Sigmoid colon (tissue), 3 donors: Measurements from ENCODE around the gene MYOF.

Source experiments
- POLR2A ChIP-seq, 2 donors: fragments of 450-650 bp; IDR thresholded peaks; one replicate each; pipeline ENCODE4 v1.6.1; 2016; ENCODE audit warnings: antibody characterized with exemption in 2 of 2, mild to moderate bottlenecking in 2 of 2, moderate library complexity in 2 of 2
- TF ChIP-seq, protein P1 (sequence below), 4 experiments: fragments of 450-650 bp in 3 of 4; fragments of 200-600 bp in 1 of 4; IDR thresholded peaks; one replicate each; pipeline ENCODE4 v1.5.1; 2016 to 2019; ENCODE audit warnings: antibody characterized with exemption in 4 of 4, mild to moderate bottlenecking in 3 of 4, moderate library complexity in 2 of 4

DNA sequence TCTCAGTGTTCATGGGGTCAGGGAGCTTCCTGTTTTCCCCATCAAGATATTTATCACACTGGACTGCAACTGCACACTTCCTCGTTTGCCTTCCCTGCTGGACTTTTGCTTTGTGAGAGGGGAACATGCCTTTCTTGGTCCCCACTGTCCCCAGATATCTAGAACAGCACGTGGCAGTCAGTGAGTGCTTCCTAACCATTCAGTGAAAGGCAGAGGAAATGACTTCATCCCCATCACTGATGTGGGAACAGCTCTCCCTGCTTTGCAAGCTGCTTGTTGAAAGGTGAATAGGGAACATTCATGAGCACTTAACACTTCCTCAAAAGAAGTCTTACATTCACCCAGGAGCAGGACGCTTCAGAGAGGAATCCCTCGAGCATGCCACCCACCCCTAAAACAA is 135.4 kb downstream of the MYOF start:
- TF ChIP-seq, protein P1, sequence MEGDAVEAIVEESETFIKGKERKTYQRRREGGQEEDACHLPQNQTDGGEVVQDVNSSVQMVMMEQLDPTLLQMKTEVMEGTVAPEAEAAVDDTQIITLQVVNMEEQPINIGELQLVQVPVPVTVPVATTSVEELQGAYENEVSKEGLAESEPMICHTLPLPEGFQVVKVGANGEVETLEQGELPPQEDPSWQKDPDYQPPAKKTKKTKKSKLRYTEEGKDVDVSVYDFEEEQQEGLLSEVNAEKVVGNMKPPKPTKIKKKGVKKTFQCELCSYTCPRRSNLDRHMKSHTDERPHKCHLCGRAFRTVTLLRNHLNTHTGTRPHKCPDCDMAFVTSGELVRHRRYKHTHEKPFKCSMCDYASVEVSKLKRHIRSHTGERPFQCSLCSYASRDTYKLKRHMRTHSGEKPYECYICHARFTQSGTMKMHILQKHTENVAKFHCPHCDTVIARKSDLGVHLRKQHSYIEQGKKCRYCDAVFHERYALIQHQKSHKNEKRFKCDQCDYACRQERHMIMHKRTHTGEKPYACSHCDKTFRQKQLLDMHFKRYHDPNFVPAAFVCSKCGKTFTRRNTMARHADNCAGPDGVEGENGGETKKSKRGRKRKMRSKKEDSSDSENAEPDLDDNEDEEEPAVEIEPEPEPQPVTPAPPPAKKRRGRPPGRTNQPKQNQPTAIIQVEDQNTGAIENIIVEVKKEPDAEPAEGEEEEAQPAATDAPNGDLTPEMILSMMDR (IDR thresholded peaks at IDR 0.05) = no peak
- TF ChIP-seq POLR2A (IDR thresholded peaks at IDR 0.05) = no peak
